HAP-1 (cell line): Measurements from ENCODE around the gene KCNK4.

Source experiments
- DNase-seq, 2 experiments: peaks; one replicate each; pipeline ENCODE4 v3.0.0-alpha.2; 2016 to 2020; ENCODE audit warnings: low spot score in 2 of 2
- H3K27me3 ChIP-seq: fragments of 250-450 bp; sonication (Bioruptor Pico); 2 replicates; pipeline ENCODE4 v1.5.1; 2020; ENCODE audit warnings: low read depth, mild to moderate bottlenecking, moderate library complexity
- H3K36me3 ChIP-seq: fragments of 250-450 bp; sonication (Bioruptor Pico); replicated peaks from 2 replicates; pipeline ENCODE4 v1.5.1; 2020; ENCODE audit warnings: mild to moderate bottlenecking
- H3K4me1 ChIP-seq: fragments of 250-450 bp; sonication (Bioruptor Pico); 2 replicates; pipeline ENCODE4 v1.5.1; 2020; ENCODE audit warnings: mild to moderate bottlenecking
- H3K4me3 ChIP-seq: fragments of 250-450 bp; sonication (Bioruptor Pico); 2 replicates; pipeline ENCODE4 v1.5.1; 2020; ENCODE audit warnings: mild to moderate bottlenecking, moderate library complexity
- H3K9me3 ChIP-seq: fragments of 250-450 bp; sonication (Bioruptor Pico); 2 replicates; pipeline ENCODE4 v1.5.1; 2020; ENCODE audit warnings: mild to moderate bottlenecking, moderate library complexity
- in situ Hi-C: fragments of 300-500 bp; cut with MboI; formaldehyde crosslinking; loops from 3 replicates; pipeline ENCODE4 v1.14.3; 2020; ENCODE audit warnings: low sequenced_read_pairs, inconsistent platforms, mixed read lengths

Gene KCNK4

DNA sequence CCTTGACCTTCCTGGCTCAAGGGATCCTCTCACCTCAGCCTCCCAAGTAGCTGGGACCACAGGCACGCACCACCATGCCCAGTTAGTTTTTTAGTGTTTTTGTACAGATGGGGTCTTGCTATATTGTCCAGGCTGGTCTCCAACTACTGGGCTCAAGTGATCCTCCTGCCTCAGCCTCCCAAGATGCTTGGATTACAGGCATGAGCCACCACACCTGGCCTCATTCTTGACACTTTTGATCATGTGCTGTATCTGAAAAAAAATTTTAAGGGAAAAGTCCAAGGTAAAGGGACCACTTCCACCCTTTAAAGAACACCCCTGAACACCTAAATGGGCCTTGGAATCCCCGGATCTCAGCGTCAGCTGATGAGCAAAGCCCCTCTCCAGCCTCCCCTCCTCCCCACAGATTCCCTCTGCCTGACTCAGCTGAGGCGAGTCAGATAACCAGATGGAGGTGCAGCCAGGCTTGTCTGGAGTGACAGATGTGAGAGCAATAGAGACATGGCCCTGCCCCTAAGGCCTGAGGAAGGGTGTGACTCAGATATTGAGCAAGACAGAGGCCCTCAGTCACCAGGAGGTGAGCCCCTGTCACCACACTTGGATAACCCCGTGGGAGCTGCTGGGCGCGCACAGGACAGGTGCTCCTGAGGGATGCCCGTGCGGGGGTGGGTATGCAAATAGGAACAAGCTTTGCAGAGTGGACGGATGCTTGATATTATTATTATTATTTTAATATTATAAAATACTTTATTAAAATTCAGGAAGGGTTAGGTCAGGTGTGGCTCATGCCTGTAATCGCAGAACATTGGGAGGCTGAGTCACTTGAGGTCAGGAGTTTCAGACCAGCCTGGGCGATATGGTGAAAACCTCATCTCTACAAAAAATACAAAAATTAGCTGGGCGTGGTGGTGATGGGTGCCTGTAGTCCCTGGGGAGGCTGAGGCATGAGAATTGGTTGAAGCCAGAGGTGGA is 43.9 kb downstream of the KCNK4 start:
- H3K9me3 ChIP-seq = no peaks in the 10 kb centered on the region
- no peaks in the 10 kb centered on the region for H3K36me3 ChIP-seq
- H3K4me1 ChIP-seq = peaks cover 12% of the 10 kb centered on the region
- H3K4me3 ChIP-seq = no peak overlapping the region
- in situ Hi-C loops = no loop called here
- DNase-seq = peak in 1 of 2 experiments; percentile 54
- H3K27me3 ChIP-seq = no peaks in the 10 kb centered on the region

DNA sequence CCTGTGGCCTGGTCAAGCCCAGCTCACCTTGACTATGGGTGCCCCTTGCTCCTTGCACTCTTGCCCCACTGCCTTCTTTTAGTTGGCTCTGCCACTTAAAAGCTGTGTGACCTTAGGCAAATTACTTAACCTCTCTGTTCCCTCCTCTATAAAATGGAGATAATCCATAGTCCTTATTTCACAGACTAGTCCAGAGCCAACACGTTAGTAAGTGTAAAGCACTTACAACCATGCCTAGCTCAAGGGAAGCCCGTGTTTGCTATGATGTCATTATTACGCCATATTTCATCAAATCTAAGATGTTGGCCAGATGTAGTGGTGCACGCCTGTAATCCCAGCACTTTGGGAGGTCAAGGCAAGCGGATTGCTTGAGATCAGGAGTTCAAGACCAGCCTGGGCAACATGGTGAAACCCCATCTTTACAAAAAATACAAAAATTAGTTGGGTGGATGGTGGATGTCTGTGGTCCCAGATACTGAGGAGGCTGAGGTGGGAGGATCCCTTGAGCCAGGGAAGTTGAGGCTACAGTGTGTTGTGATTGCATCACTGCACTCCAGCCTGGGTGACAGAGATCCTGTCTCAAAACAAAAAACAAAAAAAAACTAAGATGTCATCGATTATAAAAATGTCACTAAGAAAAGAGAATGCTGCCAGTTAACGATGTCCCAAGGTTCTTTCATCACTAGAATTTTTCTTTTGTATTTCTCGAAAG is 46.6 kb downstream of the KCNK4 start:
- Histone ChIP-seq H3K9me3 (no peaks in the 10 kb centered on the region), H3K4me1 (peaks cover 11% of the 10 kb centered on the region), H3K36me3 (no peaks in the 10 kb centered on the region), H3K27me3 (no peaks in the 10 kb centered on the region), H3K4me3 (no peak overlapping the region)
- DNase-seq = peak in 1 of 2 experiments; percentile 8
- in situ Hi-C loops = no loop called here

DNA sequence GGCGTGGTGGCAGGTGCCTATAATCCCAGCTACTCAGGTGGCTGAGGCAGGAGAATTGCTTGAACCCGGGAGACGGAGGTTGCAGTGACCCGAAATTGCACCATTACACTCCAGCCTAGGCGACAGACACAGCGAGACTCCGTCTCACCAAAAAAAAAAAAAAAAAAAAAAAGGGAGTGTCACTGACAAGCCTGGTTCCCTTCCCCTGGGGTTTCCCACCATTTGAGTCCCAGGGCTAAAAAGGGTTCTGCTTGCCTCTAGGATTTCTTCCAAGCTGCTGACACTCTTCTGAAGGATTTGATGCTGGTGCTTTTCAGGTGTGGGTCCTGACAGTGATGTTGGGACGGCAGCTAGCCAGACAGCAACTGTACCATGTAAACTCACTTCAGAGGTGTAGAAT is 47.6 kb downstream of the KCNK4 start:
- H3K4me1 ChIP-seq = peaks cover 11% of the 10 kb centered on the region
- H3K4me3 ChIP-seq = no peak overlapping the region
- H3K9me3 ChIP-seq = no peaks in the 10 kb centered on the region
- in situ Hi-C loops = no loop called here
- DNase-seq = no peak
- H3K36me3 ChIP-seq = no peaks in the 10 kb centered on the region
- no peaks in the 10 kb centered on the region for H3K27me3 ChIP-seq

DNA sequence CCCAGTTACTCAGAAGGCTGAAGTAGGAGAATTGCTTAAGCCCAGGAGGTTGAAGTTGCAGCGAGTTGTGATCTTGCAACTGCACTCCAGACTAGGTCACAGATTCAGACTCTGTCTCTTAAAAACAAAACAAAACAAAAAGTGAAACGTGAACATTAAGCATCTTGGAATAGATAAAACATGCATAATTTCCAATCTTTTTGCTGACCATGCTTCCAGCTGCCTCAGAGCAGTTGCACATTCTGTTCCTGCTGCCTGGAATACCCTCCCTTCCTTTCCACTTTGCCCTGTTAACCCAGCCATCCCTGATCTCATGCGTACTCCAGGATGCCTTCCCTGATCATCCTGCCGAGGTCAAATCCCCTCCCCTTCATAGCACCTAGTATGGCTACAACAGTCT is 48.2 kb downstream of the KCNK4 start:
- Histone ChIP-seq H3K4me3 (no peak overlapping the region), H3K4me1 (peaks cover 11% of the 10 kb centered on the region), H3K27me3 (no peaks in the 10 kb centered on the region), H3K36me3 (no peaks in the 10 kb centered on the region), H3K9me3 (no peaks in the 10 kb centered on the region)
- no peak for DNase-seq
- in situ Hi-C loops = no loop called here

DNA sequence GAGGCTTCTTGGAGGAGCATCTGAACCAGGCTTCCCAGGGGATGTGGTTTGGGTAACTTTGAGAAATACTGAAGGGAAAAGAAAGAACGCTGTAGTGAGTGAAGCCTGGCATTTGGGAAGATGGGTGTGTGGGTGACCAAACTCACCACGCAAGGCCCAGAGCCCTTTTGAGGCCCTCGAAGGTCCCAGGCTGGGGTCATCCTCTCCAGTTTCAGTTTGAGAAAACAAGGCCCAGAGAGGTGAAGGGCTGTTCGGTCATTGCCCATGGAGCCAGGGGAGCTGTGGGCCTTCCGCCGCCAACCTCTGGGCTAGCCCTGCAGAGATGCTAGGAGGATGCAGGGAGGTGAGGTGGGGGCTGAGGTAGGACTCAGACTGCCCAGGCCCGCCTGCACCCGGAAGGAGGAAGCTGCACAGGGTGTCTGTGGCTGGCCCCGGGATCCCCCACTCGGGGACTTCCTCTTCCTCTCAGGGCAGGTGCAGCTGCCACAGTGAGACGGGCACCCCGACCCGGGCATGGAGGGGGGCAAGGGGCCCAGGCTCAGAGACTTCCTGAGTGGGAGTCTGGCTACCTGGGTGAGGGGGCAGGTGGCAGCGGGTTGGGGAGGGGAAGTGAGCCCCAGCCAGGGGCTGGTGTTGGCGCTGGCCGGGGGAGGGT is 48.8 kb downstream of the KCNK4 start, which contains the start of gene CCDC88B:
CCDC88B (plus strand) TSS at position 451 of the 655 bp plus-strand sequence; CDS start at position 514, 63 bp downstream.
- no peak for DNase-seq
- H3K4me3 ChIP-seq = no peak within 1 kb of the TSS; the same call in 1 of the 2 replicates

DNA sequence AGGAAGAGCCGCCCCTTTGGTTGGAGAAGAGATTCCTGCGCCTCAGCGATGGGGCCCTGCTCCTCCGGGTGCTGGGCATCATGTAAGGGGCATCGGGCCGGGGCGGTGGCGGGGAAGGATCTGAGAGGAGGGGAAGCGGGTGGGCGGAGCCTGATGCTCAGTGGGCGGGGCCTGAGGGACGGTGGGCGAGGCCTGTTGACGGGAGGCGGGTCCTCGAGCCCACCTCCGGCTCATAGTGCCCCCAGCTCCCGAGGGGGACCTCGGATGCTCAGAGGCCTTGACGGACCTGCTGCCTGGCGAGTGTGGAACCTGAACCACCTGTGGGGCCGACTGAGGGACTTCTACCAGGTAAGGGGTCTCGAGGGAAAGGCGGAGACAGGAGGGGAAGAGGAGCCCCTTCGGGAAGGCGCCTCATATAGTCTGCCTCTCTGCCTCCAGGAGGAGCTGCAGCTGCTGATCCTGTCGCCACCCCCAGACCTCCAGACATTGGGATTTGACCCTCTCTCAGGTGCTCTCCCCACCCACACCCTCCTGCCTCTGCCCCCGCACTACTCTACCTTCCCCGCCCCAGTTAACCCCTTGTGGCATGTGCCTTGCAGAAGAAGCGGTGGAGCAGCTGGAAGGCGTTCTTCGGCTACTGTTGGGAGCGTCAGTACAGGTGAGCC is 49.7 kb downstream of the KCNK4 start:
- no peaks in the 10 kb centered on the region for H3K27me3 ChIP-seq
- in situ Hi-C loops = no loop called here
- H3K9me3 ChIP-seq = no peaks in the 10 kb centered on the region
- H3K36me3 ChIP-seq = no peaks in the 10 kb centered on the region
- peaks cover 11% of the 10 kb centered on the region for H3K4me1 ChIP-seq
- H3K4me3 ChIP-seq = no peak overlapping the region; the same call in 1 of the 2 replicates
- peak in 1 of 2 experiments; percentile 70 for DNase-seq

More for the DNA sequence above, 48.8 kb downstream of the KCNK4 start, which contains the start of gene CCDC88B:
- Histone ChIP-seq H3K4me1 (peaks cover 11% of the 10 kb centered on the region), H3K27me3 (no peaks in the 10 kb centered on the region), H3K9me3 (no peaks in the 10 kb centered on the region), H3K36me3 (no peaks in the 10 kb centered on the region)
- in situ Hi-C loops = no loop called here

DNA sequence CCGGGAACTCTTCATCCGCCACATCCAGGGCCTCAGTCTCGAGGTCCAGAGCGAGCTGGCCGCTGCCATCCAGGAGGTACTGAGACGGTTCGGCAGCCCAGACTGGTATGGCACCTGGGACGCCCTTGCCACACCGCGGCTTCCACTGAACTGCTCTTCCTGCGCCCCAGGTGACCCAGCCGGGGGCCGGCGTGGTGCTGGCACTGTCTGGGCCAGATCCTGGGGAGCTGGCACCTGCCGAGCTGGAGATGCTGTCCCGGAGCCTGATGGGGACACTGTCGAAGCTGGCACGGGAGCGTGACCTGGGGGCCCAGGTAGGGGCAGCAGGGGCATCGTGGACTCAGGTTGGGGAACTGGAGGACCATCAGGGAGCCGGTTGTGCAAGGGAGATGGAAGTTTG is 50.3 kb downstream of the KCNK4 start:
- Histone ChIP-seq H3K4me3 (no peak overlapping the region), H3K9me3 (no peaks in the 10 kb centered on the region), H3K27me3 (no peaks in the 10 kb centered on the region), H3K36me3 (no peaks in the 10 kb centered on the region), H3K4me1 (peaks cover 11% of the 10 kb centered on the region)
- in situ Hi-C loops = no loop called here
- DNase-seq = no peak

DNA sequence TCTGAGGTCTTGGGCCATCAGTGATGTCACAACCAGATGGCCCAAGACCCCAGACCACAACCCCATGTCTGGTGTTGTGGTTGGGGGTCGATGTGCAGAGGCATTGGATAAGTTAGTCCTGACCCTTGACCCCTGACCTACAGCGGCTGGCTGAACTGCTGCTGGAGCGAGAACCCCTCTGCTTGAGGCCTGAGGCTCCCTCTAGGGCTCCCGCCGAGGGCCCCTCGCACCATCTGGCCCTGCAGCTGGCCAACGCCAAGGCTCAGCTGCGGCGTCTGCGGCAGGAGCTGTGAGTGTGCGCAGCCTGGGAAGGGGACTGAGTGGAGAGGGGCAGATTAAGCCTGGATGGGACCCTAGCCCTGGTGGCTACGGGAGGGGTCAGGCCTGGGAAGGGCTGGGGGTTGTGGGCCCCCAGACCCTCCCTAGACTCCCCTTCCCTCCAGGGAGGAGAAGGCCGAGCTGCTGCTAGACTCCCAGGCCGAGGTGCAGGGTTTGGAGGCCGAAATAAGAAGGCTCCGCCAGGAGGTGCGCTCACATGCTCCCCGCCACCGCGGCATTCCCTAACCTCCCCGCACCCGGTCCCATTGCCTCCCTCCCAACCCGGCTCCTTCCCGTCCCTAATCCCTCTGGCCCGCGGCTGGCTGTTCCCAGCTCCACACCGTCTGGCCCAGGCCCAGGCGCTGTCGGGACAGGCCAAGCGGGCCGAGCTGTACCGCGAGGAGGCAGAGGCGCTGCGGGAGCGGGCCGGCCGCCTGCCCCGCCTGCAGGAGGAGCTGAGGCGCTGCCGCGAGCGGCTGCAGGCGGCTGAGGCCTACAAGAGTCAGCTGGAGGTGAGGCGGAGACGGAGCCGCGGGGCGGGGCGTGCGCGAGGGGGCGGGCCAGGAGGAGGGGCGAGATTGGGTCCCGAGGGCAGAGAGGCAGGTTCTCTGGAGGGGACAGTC is 51.0 kb downstream of the KCNK4 start:
- Histone ChIP-seq H3K9me3 (no peaks in the 10 kb centered on the region), H3K27me3 (no peaks in the 10 kb centered on the region), H3K4me3 (peak overlapping the region; percentile 26), H3K36me3 (no peaks in the 10 kb centered on the region), H3K4me1 (peaks cover 11% of the 10 kb centered on the region)
- in situ Hi-C loops = no loop called here
- DNase-seq = peak; percentile 74 to 96

DNA sequence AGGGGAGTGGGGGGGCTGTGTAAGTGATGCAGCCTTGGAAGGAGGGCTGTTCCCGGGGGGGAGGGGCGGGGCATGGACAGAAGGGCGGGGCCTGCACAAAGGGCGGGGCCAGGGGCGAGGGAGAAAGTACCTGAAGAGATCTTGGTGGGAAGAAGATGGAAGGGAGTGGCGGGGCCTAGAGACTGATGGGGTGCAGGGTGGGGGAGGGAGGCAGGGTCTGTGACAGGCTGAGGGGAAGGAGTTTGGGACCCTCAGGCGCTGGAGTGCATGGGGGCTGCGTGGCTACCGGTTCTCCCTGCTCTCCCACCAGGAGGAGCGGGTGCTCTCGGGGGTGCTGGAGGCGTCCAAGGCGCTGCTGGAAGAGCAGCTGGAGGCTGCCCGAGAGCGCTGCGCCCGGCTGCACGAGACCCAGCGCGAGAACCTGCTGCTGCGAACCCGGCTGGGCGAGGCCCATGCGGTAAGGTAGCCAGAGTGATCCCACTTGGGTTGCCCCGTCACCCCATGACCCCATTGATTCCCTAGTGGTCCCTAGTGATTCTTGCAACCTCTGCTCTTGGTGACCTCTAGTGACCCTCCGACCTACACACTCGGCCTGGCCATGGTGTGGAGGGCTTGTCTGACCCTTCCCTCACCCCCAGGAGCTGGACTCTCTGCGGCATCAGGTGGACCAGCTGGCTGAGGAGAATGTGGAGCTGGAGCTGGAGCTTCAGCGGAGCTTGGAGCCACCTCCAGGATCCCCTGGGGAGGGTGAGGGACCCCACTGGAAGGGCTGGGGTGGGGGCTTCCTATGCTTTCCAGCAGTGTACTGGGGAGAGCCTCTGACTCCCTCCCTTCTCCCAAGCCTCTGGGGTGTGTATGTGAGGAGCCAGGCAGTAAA is 52.0 kb downstream of the KCNK4 start:
- Histone ChIP-seq H3K4me1 (peaks cover 6% of the 10 kb centered on the region), H3K9me3 (no peaks in the 10 kb centered on the region), H3K4me3 (peak overlapping the region; percentile 26; the same call in 1 of the 2 replicates), H3K27me3 (no peaks in the 10 kb centered on the region), H3K36me3 (no peaks in the 10 kb centered on the region)
- no peak for DNase-seq
- in situ Hi-C loops = no loop called here

DNA sequence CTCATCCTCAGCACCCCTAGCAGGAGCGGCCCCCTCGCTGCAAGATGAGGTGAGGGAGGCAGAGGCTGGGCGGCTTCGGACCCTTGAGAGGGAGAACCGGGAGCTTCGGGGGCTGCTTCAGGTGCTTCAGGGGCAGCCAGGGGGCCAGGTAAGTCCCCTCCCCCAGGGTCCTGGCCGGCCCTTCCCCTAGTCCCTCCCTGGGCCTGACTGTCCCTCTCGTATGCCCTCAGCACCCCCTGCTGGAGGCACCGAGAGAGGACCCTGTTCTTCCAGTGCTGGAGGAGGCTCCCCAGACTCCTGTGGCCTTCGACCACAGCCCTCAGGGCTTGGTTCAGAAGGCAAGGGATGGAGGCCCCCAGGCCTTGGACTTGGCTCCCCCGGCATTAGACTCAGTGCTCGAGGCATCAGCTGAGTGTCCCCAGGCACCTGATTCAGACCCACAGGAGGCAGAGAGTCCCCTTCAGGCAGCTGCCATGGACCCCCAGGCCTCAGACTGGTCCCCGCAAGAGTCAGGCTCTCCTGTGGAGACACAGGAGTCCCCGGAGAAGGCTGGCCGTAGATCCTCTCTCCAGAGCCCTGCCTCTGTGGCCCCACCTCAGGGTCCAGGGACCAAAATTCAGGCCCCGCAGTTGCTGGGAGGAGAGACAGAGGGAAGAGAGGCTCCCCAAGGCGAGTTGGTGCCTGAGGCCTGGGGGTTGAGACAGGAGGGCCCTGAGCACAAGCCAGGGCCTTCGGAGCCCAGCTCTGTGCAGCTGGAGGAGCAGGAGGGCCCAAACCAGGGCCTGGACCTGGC is 52.9 kb downstream of the KCNK4 start:
- no peaks in the 10 kb centered on the region for H3K36me3 ChIP-seq
- in situ Hi-C loops = no loop called here
- no peak overlapping the region for H3K4me3 ChIP-seq
- H3K4me1 ChIP-seq = peaks cover 5% of the 10 kb centered on the region
- DNase-seq = peak in 1 of 2 experiments; percentile 49
- no peaks in the 10 kb centered on the region for H3K9me3 ChIP-seq
- H3K27me3 ChIP-seq = no peaks in the 10 kb centered on the region

DNA sequence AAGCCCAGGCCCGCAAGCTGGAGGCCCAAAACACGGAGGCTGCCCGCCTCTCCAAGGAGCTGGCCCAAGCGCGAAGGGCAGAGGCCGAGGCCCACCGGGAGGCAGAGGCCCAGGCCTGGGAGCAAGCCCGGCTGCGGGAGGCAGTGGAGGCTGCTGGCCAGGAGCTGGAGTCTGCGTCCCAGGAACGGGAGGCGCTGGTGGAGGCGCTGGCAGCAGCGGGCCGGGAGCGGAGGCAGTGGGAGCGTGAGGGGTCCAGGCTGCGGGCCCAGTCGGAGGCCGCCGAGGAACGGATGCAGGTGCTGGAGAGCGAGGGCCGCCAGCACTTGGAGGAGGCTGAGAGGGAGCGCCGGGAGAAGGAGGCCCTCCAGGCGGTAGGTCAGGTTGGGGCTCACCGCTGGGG is 53.7 kb downstream of the KCNK4 start:
- Histone ChIP-seq H3K27me3 (no peaks in the 10 kb centered on the region), H3K4me3 (no peak overlapping the region), H3K36me3 (no peaks in the 10 kb centered on the region), H3K9me3 (no peaks in the 10 kb centered on the region), H3K4me1 (peaks cover 5% of the 10 kb centered on the region)
- DNase-seq = no peak
- in situ Hi-C loops = no loop called here
